GM18511 (cell line): ENCODE data around the gene EME1.

Experiments
- ATAC-seq: cut with Tn5 transposase; IDR thresholded peaks from one replicate; pipeline ENCODE4 v1.9.1; 2021; ENCODE audit warnings: mild to moderate bottlenecking, moderate library complexity; ENCODE audit not compliant: unreplicated experiment

Gene EME1

DNA sequence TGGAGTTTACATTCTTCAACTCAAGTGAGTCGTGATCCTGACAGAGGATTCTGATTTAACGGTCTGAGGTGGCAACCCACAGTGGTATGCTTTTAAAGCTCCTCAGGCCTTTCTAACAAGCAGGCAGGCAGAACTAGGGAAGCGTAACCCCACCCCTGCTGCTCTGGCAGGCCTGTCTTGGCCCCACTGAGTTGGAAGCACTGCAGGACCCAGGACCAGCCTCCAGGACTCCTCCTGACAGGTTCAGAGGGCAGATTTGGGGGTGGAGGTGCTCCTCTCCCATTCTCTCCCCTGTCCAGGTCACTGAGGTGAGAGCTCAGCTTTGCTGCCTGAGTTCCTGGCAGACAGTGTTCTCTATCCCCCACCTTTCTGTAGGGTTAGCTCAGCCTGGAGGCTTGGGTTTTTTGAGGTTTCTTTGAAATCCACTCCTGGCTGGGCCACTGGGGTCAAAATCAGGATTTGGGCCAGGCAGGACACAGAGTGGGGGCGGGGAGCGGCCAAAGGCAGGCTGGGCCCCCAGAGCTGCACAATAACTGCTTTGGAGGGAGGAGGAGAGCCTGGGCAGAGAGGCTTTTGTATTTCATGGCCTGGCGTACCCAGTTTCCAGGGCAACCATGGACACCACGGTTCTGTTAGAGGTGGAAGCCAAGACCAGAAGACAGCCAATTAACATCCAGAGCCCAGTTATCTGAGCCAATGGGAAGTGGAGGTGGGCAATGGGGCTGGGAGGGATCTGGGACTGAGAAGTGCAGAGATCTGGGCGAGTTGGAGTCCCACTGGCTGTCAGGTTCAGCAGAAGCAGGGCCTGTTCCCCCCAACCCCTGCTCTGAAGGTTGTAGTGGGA lies 9.6 kb upstream of the EME1 start:
- no peak for ATAC-seq

DNA sequence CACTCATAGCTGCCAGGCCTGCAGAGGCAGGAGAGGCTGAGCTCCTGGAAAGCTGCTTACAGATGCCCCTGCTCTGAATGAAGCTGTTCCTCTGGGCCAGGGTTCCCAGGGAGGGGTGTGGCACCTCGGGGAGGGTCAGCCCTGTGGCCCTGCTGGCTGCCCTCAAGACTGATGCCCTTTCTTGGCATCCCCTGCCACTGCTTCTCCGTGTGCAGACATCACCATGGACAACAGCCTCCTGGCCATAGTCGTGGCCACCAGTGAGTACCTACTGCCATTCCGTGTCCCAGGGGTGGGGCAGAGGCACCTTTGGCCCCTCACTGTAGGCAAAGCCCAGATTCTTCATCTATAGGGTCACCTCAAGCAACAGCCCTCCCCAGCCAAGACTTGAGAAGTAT lies 9.0 kb upstream of the EME1 start:
- ATAC-seq, result no peak

DNA sequence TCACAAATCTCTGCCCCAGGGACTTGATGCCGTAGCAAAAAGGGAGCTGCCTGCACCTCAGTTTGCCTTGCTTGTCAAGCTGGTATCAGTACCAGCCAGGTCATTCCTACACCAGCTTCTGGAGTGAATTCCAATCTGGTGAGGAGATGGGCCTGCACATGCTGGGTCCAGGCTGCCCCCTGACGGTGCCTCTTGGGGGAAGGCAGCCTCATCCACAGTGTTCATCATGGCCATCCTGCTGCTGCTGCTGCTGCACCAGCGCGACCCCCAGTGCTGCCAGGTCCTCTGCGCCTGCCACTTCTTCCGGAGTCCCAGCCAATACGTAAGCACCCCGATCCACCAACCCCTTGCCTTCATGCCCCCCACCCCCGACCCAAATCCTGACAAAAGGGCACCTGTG lies 8.3 kb upstream of the EME1 start:
- ATAC-seq, result no peak

DNA sequence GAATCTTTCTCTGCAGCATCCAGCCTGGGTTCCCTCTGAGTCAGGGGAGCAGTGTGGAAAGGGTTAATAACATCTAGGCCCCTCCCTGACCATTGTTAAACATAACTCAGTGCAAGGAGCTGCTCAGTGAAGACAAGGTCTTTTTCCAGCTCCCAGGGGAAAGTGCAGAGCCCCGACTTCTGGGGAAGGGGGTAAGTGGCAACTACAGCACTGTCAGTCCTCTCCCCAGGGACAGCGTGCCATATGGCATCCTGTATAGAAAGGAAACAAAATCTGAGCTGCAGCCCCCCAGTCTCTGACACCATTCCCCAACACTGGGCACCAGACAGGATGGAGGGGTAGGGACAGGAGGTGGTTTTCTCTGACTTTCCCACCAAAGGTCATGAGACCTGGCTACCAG lies 7.9 kb upstream of the EME1 start:
- ATAC-seq, result no peak

DNA sequence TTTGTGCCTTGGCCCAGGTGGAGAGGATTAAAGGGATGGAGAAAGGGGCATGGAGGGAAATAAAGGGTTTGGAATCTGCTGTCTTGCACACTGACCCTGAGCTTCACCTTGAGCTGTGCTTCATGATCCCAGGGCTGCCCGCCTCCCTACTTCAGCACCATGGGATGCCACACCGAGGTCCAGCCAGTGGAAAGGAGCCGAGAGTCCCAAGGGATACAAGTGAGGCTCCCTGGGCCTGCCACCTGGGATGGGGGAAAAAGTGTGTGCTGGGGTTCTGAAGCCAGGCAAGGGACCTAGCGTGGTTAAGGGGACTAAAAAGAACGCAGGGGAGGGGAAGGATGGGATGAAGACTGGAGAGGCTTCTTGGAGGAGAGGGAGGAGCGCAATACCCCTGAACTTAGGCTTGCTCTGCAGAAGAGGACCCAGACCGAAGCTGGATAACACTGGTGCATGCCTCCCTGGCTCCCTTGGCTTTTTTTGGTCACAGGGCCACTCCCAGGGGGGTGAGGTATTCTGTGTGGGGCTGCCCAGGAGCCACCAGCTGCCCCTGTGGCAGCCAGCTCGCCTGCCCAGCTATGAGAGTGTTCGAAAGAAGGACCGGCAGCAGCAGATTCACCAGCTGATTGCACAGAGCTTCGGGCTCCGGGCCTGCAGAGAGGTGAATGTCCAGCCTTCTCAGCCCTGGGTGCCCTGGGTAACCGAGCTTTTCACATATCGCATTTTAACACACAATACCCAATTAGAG lies 7.2 kb upstream of the EME1 start:
- ATAC-seq, result no peak

DNA sequence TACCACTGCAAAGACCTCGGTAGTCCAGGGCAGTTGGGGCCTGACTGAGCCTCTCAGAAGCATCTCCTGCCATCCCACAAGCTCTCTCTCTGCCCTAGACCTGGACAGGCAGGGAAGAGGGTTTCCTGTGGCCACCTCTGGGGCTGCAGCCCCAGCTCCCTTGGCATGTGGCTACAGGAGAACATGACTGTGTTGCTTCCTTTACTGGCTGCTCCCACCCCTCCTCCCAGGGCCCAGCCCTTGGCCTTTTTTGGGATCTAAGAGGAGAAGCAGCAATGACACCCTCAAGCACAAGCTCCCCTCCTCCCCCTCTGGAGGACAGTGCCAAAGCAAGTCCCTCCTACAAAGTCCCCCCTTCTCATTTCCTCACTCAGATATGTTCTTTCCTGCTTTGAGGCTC lies 5.6 kb upstream of the EME1 start:
- no peak for ATAC-seq

DNA sequence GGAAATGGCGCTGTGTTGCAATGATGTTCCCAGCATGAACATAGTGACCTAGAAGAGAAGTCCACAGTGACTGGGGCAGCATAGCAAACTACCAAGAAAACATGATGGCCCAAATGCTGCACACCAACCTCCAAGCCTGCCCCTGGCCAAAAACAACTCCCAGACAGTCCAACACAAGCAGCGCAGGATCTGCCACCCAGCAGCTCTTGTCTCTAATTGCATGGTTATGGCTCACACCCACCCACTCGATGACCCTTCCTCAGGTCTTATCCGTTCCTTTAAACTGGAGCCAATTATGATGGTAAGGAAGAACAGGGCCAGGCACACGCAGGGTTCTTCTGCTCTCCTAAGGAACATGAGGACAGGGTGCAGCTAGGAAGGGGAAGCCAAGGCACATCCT lies 3.0 kb upstream of the EME1 start:
- no peak for ATAC-seq

DNA sequence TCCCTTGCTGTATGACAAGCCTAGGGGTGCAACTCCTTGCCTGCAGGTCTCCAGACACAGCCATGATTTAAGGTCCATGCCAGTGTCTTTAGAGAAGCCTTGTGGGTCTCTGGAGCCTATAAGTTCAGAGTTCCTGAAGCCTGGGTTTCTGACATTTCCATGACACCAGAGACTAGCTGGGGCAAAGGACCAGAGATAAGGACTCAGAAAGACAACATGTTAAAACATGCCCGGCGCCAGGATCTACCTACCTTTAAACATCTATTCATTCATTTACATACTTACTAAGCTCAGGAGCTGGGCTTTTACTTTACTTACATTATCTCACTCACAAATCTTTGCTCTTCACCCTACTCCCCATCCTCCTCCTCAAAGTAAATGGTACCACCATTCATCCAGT lies 1.5 kb upstream of the EME1 start:
- no peak for ATAC-seq

DNA sequence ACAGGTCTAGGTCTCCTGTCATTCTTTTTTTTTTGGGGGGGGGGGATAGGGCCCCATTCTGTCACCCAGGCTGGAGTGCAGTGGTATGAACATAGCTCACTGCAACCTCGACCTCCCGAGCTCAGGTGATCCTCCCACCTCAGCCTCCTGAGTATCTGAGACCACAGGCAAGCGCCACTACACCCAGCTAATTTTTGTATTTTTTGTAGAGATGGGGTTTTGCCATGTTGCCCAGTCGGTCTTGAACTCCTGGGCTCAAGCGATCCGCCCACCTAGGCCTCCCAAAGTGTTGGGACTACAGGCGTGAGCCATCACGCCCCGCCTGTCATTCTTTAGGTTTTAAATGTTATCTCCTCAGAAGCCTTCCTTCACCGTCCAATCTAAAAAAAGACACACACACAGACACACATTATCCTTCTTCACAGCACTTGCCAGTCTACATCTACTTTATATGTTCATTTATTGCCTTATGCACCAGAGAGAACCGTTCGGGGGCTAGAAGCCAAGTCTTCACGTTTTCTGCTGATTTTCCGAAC lies 739 bp upstream of the EME1 start:
- peak; percentile 12 for ATAC-seq

DNA sequence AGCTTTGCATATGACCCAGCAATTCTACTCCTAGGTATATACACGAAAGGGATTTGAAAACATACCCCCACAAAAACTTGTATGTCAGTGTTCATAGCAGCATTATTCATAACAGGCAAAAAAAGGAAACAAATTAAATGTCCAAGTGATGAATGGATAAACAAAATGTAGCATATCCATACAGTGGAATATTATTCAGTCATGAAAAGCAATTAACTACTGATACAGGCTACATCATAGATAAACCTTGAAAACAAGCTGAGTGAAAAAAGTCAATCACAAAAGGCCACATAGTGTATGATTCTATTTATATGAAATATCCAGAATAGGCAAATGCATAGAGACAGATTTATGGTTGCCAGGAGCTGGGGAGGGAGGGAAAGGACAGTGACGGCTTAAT lies 676 bp downstream of the EME1 start:
- no peak for ATAC-seq

DNA sequence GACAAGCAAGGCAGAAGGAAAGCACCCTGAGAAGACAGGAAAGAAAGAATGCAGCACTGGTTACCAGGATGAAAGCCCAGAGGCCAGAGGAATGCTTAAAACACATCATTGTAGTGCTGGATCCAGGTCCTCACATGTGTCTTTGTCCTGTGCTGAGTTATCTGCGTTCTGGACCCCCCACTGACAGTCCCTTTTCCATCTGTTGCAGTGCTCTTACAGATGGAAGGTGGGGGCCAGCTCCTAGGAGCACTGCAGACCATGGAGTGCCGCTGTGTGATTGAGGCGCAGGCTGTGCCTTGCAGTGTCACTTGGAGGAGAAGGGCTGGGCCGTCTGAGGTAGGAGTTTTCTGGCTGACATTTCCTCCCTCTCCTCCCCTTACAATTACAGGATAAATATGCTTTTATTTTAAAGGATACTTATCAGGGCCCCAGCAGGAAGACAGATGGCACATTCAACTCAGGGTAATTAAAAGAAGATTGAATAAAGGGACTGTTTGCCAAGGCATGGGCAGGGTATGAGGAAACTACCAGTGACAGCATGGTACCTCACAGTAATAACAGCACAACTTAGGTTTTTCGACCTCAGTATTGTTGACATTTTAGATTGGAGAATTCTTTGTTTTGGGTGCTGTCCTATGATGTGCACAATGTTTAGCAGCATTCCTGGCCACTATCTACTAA lies 3.0 kb downstream of the EME1 start:
- no peak for ATAC-seq

DNA sequence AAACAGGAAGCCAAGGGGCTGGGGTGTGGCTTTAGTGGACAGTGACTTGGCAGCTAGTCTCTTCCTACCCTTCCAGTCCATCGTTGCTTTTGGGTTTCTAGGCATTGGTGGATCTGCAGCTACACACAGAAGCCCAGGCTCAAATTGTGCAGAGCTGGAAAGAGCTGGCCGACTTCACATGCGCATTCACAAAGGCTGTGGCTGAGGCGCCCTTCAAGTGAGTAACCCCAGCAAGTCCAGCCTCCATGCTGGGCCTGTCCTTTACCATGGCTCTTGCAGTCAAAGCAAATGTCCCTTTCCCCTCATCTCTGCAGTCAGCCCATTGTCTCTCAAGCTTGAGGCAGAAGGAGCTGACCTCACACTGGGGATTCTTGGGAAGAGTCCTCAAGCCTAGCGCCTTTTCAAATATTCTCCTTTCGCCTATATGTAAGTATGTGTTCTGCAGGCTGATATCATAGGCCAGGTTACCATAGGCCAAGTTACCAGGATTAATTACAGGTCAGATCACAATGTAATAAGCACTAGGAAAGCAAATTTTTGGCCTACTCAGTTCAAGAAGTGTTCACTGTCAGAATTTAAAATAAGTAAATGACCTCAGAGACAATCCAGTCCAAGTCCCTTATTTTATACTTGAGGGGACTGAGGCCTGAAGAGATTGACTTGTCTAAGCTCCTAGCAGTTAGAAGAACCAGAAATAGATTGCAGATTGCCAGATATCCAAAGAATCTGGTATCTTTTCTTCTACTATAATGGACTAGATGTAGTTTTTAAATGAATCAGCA lies 6.5 kb downstream of the EME1 start:
- ATAC-seq, result no peak

DNA sequence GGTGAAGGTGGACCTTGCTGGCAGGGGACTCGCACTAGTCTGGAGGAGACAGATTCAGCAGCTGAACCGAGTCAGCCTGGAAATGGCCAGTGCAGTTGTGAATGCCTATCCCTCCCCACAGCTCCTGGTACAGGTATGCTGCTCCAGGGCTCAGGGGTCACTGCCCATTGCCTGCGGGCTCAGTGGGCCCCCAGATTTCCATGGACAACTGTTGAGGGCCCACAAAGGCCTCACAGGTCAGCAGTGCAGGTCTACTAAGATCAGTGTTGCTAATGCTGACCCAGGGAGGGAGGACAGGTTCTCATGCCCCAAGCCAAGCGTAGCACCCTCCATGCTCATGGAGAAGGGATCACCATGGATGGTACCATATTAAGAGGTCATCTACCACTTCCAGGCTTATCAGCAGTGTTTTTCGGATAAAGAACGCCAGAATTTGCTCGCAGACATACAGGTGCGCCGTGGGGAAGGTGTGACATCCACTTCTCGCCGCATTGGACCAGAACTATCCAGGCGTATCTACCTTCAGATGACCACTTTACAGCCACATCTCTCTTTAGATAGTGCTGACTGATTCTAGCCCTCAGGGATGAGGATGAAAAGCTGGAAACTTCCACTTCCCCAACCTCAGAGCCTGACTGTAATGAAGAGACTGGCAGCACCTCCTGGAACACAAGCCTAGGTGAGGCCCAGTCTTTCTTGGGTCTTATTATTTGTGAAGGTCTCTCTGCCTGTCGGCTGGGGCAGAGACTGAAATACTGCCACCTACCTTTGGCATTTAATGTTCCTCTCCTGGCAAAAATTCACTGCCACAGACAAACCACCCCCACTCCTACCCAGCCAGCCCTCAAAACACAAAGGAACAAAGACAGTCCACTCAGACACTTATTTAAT lies 7.6 kb downstream of the EME1 start:
- ATAC-seq, result no peak

DNA sequence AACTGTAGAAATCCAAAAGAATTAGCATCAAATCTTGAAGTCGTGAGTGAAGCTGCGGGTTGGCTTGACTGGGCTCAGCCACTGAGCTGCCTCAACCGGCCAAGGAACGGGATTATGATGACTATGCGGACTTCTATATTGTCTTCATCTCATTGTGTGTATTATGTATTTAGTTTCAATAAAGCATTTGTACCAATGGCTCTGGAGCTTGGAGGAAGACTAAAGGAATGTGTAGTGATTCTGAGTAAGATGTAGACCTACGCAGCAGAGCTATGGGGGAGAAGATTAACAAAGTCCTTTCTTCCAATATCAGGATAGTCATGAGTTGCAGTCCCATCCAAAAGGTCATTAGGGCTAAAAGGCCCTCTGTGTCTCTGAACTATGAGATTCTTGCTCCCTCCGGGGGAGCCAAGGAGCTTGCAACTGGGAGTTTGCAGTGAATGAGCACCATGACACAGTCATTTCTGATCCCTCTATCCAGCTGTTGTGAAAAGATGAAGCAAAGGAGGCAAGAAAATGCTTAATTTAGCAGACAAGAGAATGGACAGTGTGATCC lies 8.3 kb downstream of the EME1 start:
- no peak for ATAC-seq

DNA sequence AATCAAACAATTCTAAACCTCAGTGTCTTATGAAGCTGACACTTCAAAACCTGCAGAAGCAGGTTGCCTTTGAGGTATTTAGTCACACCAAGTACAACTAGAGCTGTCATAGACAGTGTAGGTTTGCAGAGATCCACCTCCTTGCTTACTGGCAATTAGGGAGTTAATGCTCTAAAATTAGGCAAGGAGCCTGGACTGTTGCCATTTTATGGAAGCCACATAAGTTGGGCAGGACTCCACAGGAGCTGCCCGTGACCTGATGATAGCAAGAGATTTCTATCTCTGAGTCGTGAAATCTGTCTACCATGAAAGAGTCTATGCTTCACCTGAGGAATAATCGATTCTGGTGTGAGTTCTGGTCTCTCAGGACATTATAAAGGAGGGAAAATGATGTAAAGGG lies 8.9 kb downstream of the EME1 start:
- no peak for ATAC-seq

DNA sequence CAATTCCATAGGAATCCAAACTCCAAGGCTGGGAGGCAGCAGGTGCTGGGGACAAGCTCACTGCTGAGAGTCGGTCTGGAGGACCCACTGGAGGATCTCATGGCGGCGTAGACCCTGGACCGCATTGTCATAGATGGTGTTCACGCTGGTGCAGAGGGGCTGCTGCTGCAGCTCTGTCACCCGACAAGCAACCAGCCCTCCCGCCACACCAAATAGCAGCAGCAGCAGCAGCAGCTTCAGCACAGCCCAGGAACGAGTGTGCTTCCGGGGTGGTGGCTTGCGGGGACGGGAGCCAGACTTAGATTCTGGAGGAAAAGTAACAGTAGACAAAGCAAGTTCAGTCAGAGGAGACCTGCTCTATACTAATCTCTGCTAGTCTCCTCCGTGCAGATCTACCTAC lies 9.9 kb downstream of the EME1 start:
- ATAC-seq, result no peak

DNA sequence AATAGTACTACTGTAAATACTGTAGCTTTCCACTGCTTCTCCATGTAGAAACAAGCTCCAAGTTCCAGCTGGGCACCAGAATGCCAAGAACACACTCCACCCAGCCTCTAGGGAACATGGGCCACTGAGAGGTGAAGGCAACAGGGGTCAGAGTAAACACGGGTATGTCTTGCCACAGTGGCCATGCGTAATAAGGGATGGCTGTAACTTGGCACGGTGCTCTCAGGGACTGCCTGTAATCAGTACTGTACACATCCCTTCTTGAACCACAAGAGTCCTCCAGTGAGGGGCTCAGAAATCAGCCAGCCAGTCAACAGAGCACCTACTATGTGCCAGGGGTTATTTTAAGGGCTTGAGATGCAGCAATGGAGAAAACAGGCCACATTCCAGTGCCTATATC lies 13.5 kb downstream of the EME1 start:
- ATAC-seq, result no peak

DNA sequence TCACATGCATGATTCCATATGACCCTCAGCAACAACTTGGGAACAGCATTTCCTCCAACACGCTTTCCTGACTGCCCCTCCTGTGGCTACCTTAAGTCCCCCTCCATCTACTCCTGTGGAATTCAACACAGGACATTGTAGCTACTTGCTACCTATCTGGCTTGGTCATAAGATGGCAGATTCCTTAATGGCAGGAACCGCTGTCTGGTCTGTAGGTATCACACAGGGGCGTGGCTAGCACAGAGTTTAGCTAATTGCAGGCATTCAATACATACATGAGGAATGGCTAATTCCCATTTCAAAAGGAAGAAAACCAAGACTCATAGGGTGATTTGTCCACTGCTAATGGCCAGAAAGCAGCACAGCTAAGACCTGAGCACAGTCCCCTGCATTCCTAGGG lies 15.7 kb downstream of the EME1 start:
- no peak for ATAC-seq

DNA sequence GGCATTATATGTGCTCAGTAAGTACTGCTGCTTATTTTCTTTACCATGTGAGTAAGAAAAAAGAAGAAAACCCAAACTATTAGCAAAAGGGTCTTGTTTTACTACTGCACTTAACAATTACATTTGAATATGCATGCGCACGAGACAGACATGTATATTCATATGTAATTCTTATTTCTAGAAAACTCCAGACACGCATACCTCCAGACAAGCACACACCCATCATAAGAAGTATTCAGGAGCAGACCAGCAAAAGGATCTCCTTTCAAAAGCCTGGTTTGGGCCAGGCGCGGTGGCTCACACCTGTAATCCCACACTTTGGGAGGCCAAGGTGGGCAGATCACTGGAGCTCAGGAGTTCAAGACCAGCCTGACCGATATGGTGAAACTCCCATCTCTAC lies 16.5 kb downstream of the EME1 start:
- ATAC-seq, result no peak

DNA sequence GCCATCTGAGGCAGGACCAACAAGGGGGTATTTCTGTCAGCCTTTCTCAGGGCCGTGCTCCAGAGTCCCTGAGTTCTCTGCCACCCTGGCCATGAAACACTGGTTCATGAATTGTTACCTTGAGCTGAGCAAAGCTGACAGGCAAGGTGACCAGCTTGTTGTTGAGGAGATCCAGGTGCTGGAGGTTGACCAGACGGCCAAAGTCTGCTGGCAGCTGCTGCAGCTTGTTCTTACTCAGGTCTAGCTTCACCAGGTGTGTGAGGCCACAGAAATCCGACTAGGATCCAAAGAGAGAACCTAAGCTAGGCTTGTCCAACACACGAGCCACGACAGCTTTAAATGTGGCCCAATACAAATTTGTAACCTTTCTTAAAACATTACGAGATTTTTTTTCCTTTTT lies 19.6 kb downstream of the EME1 start:
- ATAC-seq, result no peak
